ENCODE data around the gene ELOB. TPM values are rescaled to one million over a fixed set of nuclear protein-coding genes. Genes with fewer than 3 reads are reported as not detected.
A peak's percentile ranks its signal among the peaks of the same experiment; 100 is the strongest.

Gene ELOB
- total RNA-seq, 1 donor from 2014 or later, result 274 TPM

GRCh38 chr16:2810651-2811050, 33.6 kb upstream of the ELOB start:
- DNase-seq (ENCODE audit: low spot score), result no peak

GRCh38 chr16:2809149-2809760, 32.2 kb upstream of the ELOB start:
- DNase-seq (ENCODE audit: low spot score), result no peak

- no peak for DNase-seq (ENCODE audit: low spot score)
These were observed 31.1 kb upstream of the ELOB start for GRCh38 chr16:2808181-2808580.

GRCh38 chr16:2806286-2806685, 29.2 kb upstream of the ELOB start:
- no peak for DNase-seq (ENCODE audit: low spot score)

- DNase-seq (ENCODE audit: low spot score), result no peak
These were observed 27.6 kb upstream of the ELOB start for GRCh38 chr16:2804728-2805127.

GRCh38 chr16:2803545-2804195, 26.6 kb upstream of the ELOB start:
- no peak for DNase-seq (ENCODE audit: low spot score)

GRCh38 chr16:2799859-2800226, 22.8 kb upstream of the ELOB start:
- DNase-seq (ENCODE audit: low spot score), result peak; percentile 77

- no peak for DNase-seq (ENCODE audit: low spot score)
These were observed 22.3 kb upstream of the ELOB start for GRCh38 chr16:2799205-2799858.

GRCh38 chr16:2798723-2799204, 21.7 kb upstream of the ELOB start:
- no peak for DNase-seq (ENCODE audit: low spot score)

GRCh38 chr16:2795395-2796143, 18.5 kb upstream of the ELOB start:
- peak; percentile 70 for DNase-seq (ENCODE audit: low spot score)

- DNase-seq (ENCODE audit: low spot score), result no peak
These were observed 15.9 kb upstream of the ELOB start for GRCh38 chr16:2792940-2793339.

- no peak for DNase-seq (ENCODE audit: low spot score)
These were observed 14.1 kb upstream of the ELOB start for GRCh38 chr16:2791174-2791573.

- no peak for DNase-seq (ENCODE audit: low spot score)
These were observed 13.6 kb upstream of the ELOB start for GRCh38 chr16:2790631-2791030.

GRCh38 chr16:2787961-2788360, 10.9 kb upstream of the ELOB start:
- no peak for DNase-seq (ENCODE audit: low spot score)

- DNase-seq (ENCODE audit: low spot score), result no peak
These were observed 10.3 kb upstream of the ELOB start, which contains the start of gene PRSS33 for GRCh38 chr16:2787406-2787805. Gene PRSS33 (minus strand): TSS chr16:2787560. CDS start chr16:2786547, 1,013 bp downstream.

GRCh38 chr16:2786826-2787151, 9.7 kb upstream of the ELOB start:
- no peak for DNase-seq (ENCODE audit: low spot score)

- no peak for DNase-seq (ENCODE audit: low spot score)
These were observed 9.2 kb upstream of the ELOB start for GRCh38 chr16:2786061-2786825.

GRCh38 chr16:2785101-2785991, 8.3 kb upstream of the ELOB start:
- DNase-seq (ENCODE audit: low spot score), result no peak

- DNase-seq (ENCODE audit: low spot score), result no peak
These were observed 7.4 kb upstream of the ELOB start for GRCh38 chr16:2784358-2785100.

All from ureter (tissue), 1 donor.